ENCODE data around the gene PIEZO1.
A peak's percentile ranks its signal among the peaks of the same experiment; 100 is the strongest.
"Not testable (repeated sequence)": the region's sequence is repeated elsewhere in the genome, so short reads cannot be mapped to it uniquely, and the experiment has no call there.

The PIEZO1 gene

GRCh38 chr16:88688013-88688778 lies 96.8 kb downstream of the PIEZO1 start:
- no peak for DNase-seq (ENCODE audit: low read depth in 2 of 2)

- DNase-seq (ENCODE audit: low read depth in 2 of 2), result no peak
These were observed 97.4 kb downstream of the PIEZO1 start for GRCh38 chr16:88687676-88688012.

GRCh38 chr16:88687254-88687576 lies 97.8 kb downstream of the PIEZO1 start:
- DNase-seq (ENCODE audit: low read depth in 2 of 2), result no peak

- DNase-seq (ENCODE audit: low read depth in 2 of 2), result peak; percentile 77 to 82
These were observed 98.4 kb downstream of the PIEZO1 start, which contains the start of gene SNAI3 for GRCh38 chr16:88686439-88687253. TSS of gene SNAI3 (minus strand) at chr16:88686507. CDS start at chr16:88686406, 101 bp downstream.

GRCh38 chr16:88686062-88686438 lies 99.0 kb downstream of the PIEZO1 start:
- DNase-seq (ENCODE audit: low read depth in 2 of 2), result no peak

- DNase-seq (ENCODE audit: low read depth in 2 of 2), result peak in 1 of 2 donors; percentile 62
These were observed 99.6 kb downstream of the PIEZO1 start for GRCh38 chr16:88685156-88686061.

- no peak for DNase-seq (ENCODE audit: low read depth in 2 of 2)
These were observed 100.4 kb downstream of the PIEZO1 start for GRCh38 chr16:88684569-88685155.

GRCh38 chr16:88681709-88682451 lies 103.1 kb downstream of the PIEZO1 start:
- peak in 1 of 2 donors; percentile 76 for DNase-seq (ENCODE audit: low read depth in 2 of 2)

- no peak for DNase-seq (ENCODE audit: low read depth in 2 of 2)
These were observed 103.8 kb downstream of the PIEZO1 start for GRCh38 chr16:88681084-88681680.

GRCh38 chr16:88680554-88681083 lies 104.4 kb downstream of the PIEZO1 start:
- no peak for DNase-seq (ENCODE audit: low read depth in 2 of 2)

- no peak for DNase-seq (ENCODE audit: low read depth in 2 of 2)
These were observed 106.6 kb downstream of the PIEZO1 start for GRCh38 chr16:88678224-88678979.

GRCh38 chr16:88677721-88678120 lies 107.3 kb downstream of the PIEZO1 start:
- no peak for DNase-seq (ENCODE audit: low read depth in 2 of 2)

- DNase-seq (ENCODE audit: low read depth in 2 of 2), result no peak
These were observed 108.3 kb downstream of the PIEZO1 start for GRCh38 chr16:88676502-88677242.

GRCh38 chr16:88673716-88674379 lies 111.2 kb downstream of the PIEZO1 start:
- DNase-seq (ENCODE audit: low read depth in 2 of 2), result no peak

- DNase-seq (ENCODE audit: low read depth in 2 of 2), result no peak
These were observed 112.2 kb downstream of the PIEZO1 start for GRCh38 chr16:88672776-88673175.

GRCh38 chr16:88671806-88672205 lies 113.2 kb downstream of the PIEZO1 start:
- DNase-seq (ENCODE audit: low read depth in 2 of 2), result no peak

- no peak for DNase-seq (ENCODE audit: low read depth in 2 of 2)
These were observed 115.0 kb downstream of the PIEZO1 start for GRCh38 chr16:88669980-88670379.

GRCh38 chr16:88669493-88669892 lies 115.5 kb downstream of the PIEZO1 start:
- not testable (repeated sequence) for DNase-seq (ENCODE audit: low read depth in 2 of 2)
